Rectal smooth muscle tissue (tissue), 1 donor: ENCODE data around the gene NPAS3.

Experiments
- H3K27ac ChIP-seq: one replicate; pipeline ENCODE4 v1.7.0; 2013; ENCODE audit warnings: low read depth, low read length, inconsistent platforms
- H3K27me3 ChIP-seq: one replicate; pipeline ENCODE4 v1.7.0; 2013; ENCODE audit warnings: low read length; ENCODE audit not compliant: control insufficient read depth, insufficient read depth
- H3K36me3 ChIP-seq: one replicate; pipeline ENCODE4 v1.7.0; 2013; ENCODE audit warnings: low read length; ENCODE audit not compliant: control insufficient read depth, insufficient read depth
- H3K4me1 ChIP-seq: one replicate; pipeline ENCODE4 v1.7.0; 2013; ENCODE audit warnings: low read length; ENCODE audit not compliant: control insufficient read depth, insufficient read depth
- H3K4me3 ChIP-seq: one replicate; pipeline ENCODE4 v1.7.0; 2013; ENCODE audit warnings: low read length
- H3K9ac ChIP-seq: one replicate; pipeline ENCODE4 v1.7.0; 2013; ENCODE audit warnings: low read length

Gene NPAS3

DNA sequence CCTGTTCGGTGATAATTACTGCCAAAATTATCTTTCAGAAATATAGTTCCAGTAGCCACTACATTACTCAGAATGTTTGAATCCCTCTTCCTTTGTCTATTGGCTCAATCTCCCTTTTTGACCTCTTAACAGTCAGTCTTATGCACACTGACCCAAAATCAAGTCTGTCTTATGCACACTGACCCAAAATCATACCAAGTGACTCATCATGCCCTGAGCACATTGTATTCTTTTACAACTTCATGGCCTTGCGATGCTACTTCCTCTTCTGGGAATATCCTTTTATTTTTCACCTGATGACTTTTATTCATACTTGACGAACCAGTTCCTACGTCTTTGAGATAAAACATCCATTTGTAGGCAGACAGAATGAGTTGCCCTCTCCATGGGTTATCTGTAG lies 182.3 kb downstream of the NPAS3 start:
- H3K36me3 ChIP-seq, result no peaks in the 10 kb centered on the region
- H3K27me3 ChIP-seq, result no peaks in the 10 kb centered on the region
- no peak overlapping the region for H3K27ac ChIP-seq
- no peak overlapping the region for H3K4me3 ChIP-seq
- no peaks in the 10 kb centered on the region for H3K4me1 ChIP-seq
- no peak overlapping the region for H3K9ac ChIP-seq

DNA sequence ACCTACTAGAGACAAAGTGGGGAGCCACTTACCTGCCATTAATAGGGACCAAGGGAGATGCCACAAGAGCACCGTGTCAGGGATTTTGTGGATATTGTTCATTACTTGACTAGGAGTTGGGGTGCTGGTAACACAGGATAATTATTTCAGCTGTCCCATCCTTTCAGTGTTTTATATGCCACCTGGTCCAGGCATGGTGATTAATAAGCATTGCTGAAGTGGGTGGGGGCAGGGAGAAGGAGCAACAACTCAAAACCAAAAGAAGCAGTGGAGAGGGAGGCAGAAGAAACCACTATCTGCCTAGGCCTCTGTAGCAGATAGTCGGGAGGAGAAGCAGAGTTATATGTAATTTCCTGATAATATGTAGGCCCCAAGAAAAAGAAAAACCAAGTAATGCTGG lies 184.6 kb downstream of the NPAS3 start:
- no peaks in the 10 kb centered on the region for H3K27me3 ChIP-seq
- H3K9ac ChIP-seq, result no peak overlapping the region
- no peak overlapping the region for H3K27ac ChIP-seq
- H3K4me3 ChIP-seq, result no peak overlapping the region
- H3K36me3 ChIP-seq, result no peaks in the 10 kb centered on the region
- H3K4me1 ChIP-seq, result no peaks in the 10 kb centered on the region

DNA sequence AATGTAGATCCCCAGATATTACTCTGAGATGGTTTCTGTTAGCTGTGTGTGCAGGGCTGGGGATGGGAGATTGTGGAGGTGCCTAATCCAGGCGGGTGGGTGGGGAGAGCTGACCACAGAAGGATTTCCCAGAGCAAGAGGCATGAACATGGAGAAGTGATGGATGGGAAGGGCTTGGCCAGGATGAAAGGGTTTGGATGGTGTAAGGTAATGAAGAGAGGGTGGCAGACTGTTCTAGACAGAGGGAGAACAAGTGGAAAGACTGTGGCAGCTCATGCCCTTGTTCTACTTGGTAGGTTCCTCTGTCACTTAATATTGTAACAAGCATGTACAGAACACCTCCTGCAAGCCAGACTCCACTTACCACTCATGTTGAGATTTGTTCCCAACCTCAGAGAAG lies 187.8 kb downstream of the NPAS3 start:
- no peak overlapping the region for H3K9ac ChIP-seq
- H3K36me3 ChIP-seq, result no peaks in the 10 kb centered on the region
- H3K4me3 ChIP-seq, result no peak overlapping the region
- H3K4me1 ChIP-seq, result no peaks in the 10 kb centered on the region
- no peaks in the 10 kb centered on the region for H3K27me3 ChIP-seq
- no peak overlapping the region for H3K27ac ChIP-seq

DNA sequence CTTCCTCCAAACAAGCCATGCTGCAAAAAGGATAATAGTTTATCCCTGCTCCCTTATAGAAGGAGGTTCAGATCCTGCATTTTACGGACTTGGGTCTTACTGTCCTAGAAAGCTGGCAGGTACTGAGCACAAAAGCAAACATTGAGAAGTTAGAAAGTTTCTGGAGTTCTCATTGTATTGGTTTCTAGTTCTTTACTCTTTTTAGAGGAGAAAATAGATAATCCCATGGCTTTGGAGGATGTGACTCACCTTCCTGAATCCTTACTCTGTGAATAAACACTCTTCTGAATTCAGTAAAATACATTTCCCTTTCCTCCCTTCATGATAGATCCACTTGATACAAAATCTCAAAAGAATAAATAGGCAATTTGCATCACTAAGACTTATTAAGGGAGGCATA lies 188.9 kb downstream of the NPAS3 start:
- Histone ChIP-seq H3K36me3 (no peaks in the 10 kb centered on the region), H3K4me3 (no peak overlapping the region), H3K4me1 (no peaks in the 10 kb centered on the region), H3K27me3 (no peaks in the 10 kb centered on the region), H3K27ac (no peak overlapping the region), H3K9ac (no peak overlapping the region)

GRCh38 chr14:33131801-33132200 lies 193.1 kb downstream of the NPAS3 start:
- no peak overlapping the region for H3K4me3 ChIP-seq
- no peak overlapping the region for H3K27ac ChIP-seq
- H3K27me3 ChIP-seq, result no peaks in the 10 kb centered on the region
- H3K36me3 ChIP-seq, result no peaks in the 10 kb centered on the region
- H3K4me1 ChIP-seq, result no peaks in the 10 kb centered on the region
- H3K9ac ChIP-seq, result no peak overlapping the region

DNA sequence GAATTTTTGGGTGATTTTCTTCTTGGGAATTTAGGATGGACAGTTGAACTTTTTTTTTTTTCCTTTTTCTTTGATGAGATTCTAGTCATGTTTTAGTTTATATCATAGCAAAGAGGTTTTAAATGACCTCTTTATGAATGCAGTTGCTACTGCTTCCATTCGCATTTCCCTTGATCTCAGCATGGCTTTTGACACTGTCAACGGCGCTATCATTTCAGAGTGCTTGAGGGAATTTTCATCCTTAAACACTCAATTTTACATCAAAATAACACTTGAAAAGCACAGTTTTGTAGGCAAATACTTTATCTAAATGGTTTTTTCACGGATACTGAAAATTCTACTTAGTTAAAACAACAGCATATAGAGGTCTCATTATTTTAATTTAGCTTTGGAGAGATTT lies 195.5 kb downstream of the NPAS3 start:
- no peak overlapping the region for H3K27ac ChIP-seq
- no peaks in the 10 kb centered on the region for H3K4me1 ChIP-seq
- no peak overlapping the region for H3K9ac ChIP-seq
- no peaks in the 10 kb centered on the region for H3K27me3 ChIP-seq
- no peak overlapping the region for H3K4me3 ChIP-seq
- H3K36me3 ChIP-seq, result no peaks in the 10 kb centered on the region

DNA sequence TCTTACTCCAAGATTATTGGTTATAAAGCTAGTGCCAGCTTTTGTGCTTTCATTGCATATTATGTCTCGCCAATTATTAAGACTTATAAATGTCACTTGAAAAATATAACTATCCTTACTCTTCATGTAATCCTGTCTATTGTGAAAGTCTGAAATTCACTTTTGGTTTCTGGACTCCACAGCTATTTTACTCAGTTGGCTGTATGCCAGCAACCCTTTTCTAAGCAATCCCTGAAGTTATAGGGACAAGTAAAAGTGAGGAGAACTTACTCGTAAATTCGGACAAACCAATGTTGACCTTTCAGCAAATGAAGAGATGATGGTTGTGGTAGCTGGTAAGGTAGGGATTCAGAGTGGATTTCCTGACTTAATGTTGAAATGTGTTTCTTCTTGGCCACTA lies 196.3 kb downstream of the NPAS3 start:
- Histone ChIP-seq H3K4me3 (no peak overlapping the region), H3K36me3 (no peaks in the 10 kb centered on the region), H3K4me1 (no peaks in the 10 kb centered on the region), H3K27ac (no peak overlapping the region), H3K9ac (no peak overlapping the region), H3K27me3 (no peaks in the 10 kb centered on the region)

- Histone ChIP-seq H3K9ac (no peak overlapping the region), H3K4me1 (no peaks in the 10 kb centered on the region), H3K27me3 (no peaks in the 10 kb centered on the region), H3K4me3 (no peak overlapping the region), H3K27ac (no peak overlapping the region), H3K36me3 (no peaks in the 10 kb centered on the region)
Observed at GRCh38 chr14:33150666-33151428, 212.2 kb downstream of the NPAS3 start.

- H3K36me3 ChIP-seq, result no peaks in the 10 kb centered on the region
- H3K4me1 ChIP-seq, result no peaks in the 10 kb centered on the region
- no peak overlapping the region for H3K9ac ChIP-seq
- H3K4me3 ChIP-seq, result no peak overlapping the region
- no peak overlapping the region for H3K27ac ChIP-seq
- no peaks in the 10 kb centered on the region for H3K27me3 ChIP-seq
Observed at GRCh38 chr14:33163109-33163508, 224.4 kb downstream of the NPAS3 start.

DNA sequence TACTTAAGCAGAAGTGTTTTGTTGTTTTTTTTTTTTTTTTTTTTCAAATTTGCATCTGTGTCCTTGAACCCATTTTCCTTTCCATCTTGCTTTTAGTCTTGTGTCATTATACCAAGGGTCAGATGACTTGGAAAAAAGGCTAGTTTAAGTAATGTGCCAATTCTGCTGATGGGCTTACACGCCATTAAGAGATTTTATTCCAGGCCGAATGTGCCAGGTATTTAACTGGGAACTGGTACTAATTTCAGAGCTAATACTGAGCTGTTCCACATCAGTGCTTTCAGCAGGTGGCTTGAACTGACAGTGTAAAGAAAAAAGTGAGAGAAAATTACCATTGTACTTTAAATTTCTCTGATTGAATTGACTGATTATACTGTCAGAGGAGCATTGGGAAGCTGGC lies 224.9 kb downstream of the NPAS3 start:
- Histone ChIP-seq H3K4me1 (no peaks in the 10 kb centered on the region), H3K27ac (no peak overlapping the region), H3K4me3 (no peak overlapping the region), H3K9ac (no peak overlapping the region), H3K36me3 (no peaks in the 10 kb centered on the region), H3K27me3 (no peaks in the 10 kb centered on the region)

DNA sequence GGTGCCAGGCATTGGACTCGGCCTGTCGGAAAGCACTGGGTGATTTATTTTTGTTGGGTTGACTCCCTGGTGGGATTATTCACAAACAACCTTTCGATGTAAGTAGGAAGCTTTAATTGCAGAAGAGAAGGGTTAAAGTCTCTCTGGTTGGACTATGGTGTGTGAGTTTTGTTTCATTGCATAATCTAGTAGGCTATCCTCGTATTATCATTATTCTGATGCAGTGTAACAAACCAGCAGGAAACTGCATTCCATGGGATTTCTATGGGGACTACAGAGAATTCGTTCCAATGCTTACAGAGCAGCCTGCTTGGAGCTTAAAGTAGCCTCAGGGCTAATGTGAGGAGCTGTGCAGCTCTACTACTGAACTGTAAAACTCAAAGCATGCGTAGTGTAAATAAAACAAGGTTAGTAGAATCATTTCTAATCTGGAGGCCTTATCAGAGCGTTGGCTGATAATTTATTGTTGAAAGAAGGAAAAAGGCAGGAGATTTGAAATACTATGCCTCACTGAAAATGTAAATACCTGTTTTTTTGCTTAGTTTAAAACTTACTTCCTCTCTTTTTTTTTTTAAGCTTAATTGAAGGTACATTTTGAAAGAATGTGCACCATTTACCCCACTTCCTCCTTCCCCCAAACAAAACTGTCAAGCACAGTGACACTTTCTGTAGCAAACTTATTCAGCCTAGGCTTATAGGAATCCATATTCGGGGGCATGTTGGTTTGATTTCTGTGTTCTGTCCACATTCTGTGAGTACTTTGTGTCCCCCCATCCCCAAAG lies 226.7 kb downstream of the NPAS3 start:
- Histone ChIP-seq H3K36me3 (no peaks in the 10 kb centered on the region), H3K27ac (no peak overlapping the region), H3K27me3 (no peaks in the 10 kb centered on the region), H3K9ac (no peak overlapping the region), H3K4me3 (no peak overlapping the region), H3K4me1 (no peaks in the 10 kb centered on the region)

DNA sequence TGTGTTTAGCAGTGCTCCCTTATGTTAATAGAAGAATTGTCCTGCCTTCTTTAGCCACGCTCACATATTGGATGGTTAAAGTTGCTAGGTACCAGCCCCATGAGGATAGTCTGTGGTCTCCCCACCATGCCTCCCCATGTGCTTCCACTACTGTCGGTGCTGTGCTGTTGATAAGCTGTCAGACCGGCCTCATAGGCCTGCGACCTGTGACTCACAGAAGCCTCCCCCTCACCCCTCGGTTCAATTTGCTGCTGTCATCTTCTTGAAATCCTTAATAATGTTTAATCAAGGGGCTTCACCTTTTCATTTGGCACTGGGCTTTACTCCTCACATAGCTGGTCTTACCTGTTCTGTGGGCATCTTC lies 227.2 kb downstream of the NPAS3 start:
- no peaks in the 10 kb centered on the region for H3K27me3 ChIP-seq
- no peak overlapping the region for H3K4me3 ChIP-seq
- no peak overlapping the region for H3K27ac ChIP-seq
- H3K9ac ChIP-seq, result no peak overlapping the region
- no peaks in the 10 kb centered on the region for H3K36me3 ChIP-seq
- H3K4me1 ChIP-seq, result no peaks in the 10 kb centered on the region

DNA sequence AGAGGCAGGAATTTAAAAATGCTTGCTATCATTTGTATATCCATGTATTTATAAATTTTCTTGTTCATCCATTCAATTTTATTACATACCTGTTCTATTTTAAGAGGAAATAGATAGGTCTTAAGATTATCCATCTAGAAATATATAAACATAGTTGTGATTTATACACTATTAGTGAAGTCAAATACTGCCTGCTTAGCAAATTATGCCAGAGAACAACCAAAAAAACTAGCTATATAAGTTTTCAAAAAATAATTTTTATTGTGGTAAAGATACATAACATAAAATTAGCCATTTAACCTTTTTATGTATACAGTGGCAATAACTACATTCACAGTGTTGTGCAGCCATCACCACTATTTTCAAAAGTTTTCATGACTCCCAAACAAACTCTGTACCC lies 237.3 kb downstream of the NPAS3 start:
- Histone ChIP-seq H3K36me3 (no peaks in the 10 kb centered on the region), H3K27ac (no peak overlapping the region), H3K27me3 (no peaks in the 10 kb centered on the region), H3K4me3 (no peak overlapping the region), H3K4me1 (no peaks in the 10 kb centered on the region), H3K9ac (no peak overlapping the region)
